Esophagus mucosa (tissue), 1 donor: ENCODE results near the gene WDR18. TPM values are rescaled to one million over a fixed set of nuclear protein-coding genes. Genes with fewer than 3 reads are reported as not detected.

Experiments used
- total RNA-seq: library from RNA; stranded (reverse); gene quantifications from one replicate; pipeline ENCODE4 v1.2.4, GENCODE V29; 2023
- donor health status: DM: yes; HTN: yes; CAD: no.

Gene WDR18
- total RNA-seq, 1 donor from 2014 or later, result 41.2 TPM

Other genes starting within 250 kb of the WDR18 start
- gene MISP, start 233.2 kb upstream of the WDR18 start, total RNA-seq, result 0.40 TPM
- 279 TPM for gene PTBP1, start 186.9 kb upstream of the WDR18 start, total RNA-seq
- gene PLPPR3, start 162.4 kb upstream of the WDR18 start, total RNA-seq, result not detected
- gene AZU1, start 156.5 kb upstream of the WDR18 start, total RNA-seq, result not detected
- not detected for gene PRTN3, start 143.3 kb upstream of the WDR18 start, total RNA-seq
- not detected for gene ELANE, start 132.0 kb upstream of the WDR18 start, total RNA-seq
- 21.5 TPM for gene CFD, start 124.7 kb upstream of the WDR18 start, total RNA-seq
- gene MED16, start 91.2 kb upstream of the WDR18 start, total RNA-seq, result 43.5 TPM
- gene RNU6-9, start 90.9 kb upstream of the WDR18 start, total RNA-seq, result not detected
- gene R3HDM4, start 71.1 kb upstream of the WDR18 start, total RNA-seq, result 59.2 TPM
- gene KISS1R, start 67.0 kb upstream of the WDR18 start, total RNA-seq, result not detected
- 6.9 TPM for gene ARID3A, start 58.3 kb upstream of the WDR18 start, total RNA-seq
- gene GRIN3B, start 16.1 kb downstream of the WDR18 start, total RNA-seq, result not detected
- 72.3 TPM for gene TMEM259, start 36.8 kb downstream of the WDR18 start, total RNA-seq
- not detected for gene RNU6-2, start 37.2 kb downstream of the WDR18 start, total RNA-seq
- gene CNN2, start 42.3 kb downstream of the WDR18 start, total RNA-seq, result 183 TPM
- 24.8 TPM for gene ABCA7, start 55.8 kb downstream of the WDR18 start, total RNA-seq
- gene ARHGAP45, start 82.8 kb downstream of the WDR18 start, total RNA-seq, result 5.1 TPM
- gene POLR2E, start 111.0 kb downstream of the WDR18 start, total RNA-seq, result 139 TPM
- gene GPX4, start 119.6 kb downstream of the WDR18 start, total RNA-seq, result 138 TPM
- gene SBNO2, start 189.9 kb downstream of the WDR18 start, total RNA-seq, result 67.5 TPM
- gene STK11, start 221.4 kb downstream of the WDR18 start, total RNA-seq, result 35.0 TPM